NB4 (cell line): ENCODE results near the gene BCAT1.

Source experiments
- DNase-seq: peaks from one replicate; pipeline ENCODE4 v3.0.0; 2010; ENCODE audit warnings: low read depth
- H3K4me3 ChIP-seq: one replicate; pipeline ENCODE4 v1.5.1; 2011; ENCODE audit warnings: mild to moderate bottlenecking, low read depth, low read length, moderate library complexity
- MYC ChIP-seq: IDR thresholded peaks from 2 replicates; pipeline ENCODE4 v1.6.1; 2011; ENCODE audit warnings: low read depth, low read length
- POLR2A ChIP-seq: IDR thresholded peaks from 2 replicates; pipeline ENCODE4 v1.6.1; 2011; ENCODE audit warnings: mild to moderate bottlenecking; ENCODE audit not compliant: insufficient read length; ENCODE audit errors: extremely low read depth
- TF ChIP-seq, protein P1 (sequence below): IDR thresholded peaks from 2 replicates; pipeline ENCODE4 v1.6.1; 2011; ENCODE audit warnings: low read depth, low read length
- TF ChIP-seq, protein P2 (sequence below): IDR thresholded peaks from one replicate; pipeline ENCODE4 v1.5.1; 2012; ENCODE audit warnings: low read depth, low read length

BCAT1 gene

DNA sequence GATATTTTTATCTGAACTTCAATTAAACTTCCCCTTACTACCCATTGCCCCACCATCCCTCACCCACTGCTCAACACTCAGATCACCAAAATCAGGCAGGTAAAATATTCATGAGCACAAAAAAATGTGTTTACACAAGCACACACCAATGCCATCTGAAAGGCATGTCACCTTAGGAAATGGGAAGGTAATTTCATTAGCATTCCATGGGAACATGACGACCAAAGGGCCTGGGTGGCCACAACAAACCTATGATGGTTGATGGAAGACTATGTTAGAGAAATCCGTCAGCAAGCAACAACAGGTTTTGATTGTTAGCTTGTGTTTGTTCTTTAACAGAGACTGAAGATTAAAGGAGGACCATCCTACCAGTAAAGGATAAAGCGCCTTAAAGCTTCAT is 97.6 kb downstream of the BCAT1 start:
- no peak for TF ChIP-seq POLR2A
- TF ChIP-seq MYC: no peak
- TF ChIP-seq, protein P1, sequence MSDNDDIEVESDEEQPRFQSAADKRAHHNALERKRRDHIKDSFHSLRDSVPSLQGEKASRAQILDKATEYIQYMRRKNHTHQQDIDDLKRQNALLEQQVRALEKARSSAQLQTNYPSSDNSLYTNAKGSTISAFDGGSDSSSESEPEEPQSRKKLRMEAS: no peak
- TF ChIP-seq, protein P2, sequence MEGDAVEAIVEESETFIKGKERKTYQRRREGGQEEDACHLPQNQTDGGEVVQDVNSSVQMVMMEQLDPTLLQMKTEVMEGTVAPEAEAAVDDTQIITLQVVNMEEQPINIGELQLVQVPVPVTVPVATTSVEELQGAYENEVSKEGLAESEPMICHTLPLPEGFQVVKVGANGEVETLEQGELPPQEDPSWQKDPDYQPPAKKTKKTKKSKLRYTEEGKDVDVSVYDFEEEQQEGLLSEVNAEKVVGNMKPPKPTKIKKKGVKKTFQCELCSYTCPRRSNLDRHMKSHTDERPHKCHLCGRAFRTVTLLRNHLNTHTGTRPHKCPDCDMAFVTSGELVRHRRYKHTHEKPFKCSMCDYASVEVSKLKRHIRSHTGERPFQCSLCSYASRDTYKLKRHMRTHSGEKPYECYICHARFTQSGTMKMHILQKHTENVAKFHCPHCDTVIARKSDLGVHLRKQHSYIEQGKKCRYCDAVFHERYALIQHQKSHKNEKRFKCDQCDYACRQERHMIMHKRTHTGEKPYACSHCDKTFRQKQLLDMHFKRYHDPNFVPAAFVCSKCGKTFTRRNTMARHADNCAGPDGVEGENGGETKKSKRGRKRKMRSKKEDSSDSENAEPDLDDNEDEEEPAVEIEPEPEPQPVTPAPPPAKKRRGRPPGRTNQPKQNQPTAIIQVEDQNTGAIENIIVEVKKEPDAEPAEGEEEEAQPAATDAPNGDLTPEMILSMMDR: no peak

DNA sequence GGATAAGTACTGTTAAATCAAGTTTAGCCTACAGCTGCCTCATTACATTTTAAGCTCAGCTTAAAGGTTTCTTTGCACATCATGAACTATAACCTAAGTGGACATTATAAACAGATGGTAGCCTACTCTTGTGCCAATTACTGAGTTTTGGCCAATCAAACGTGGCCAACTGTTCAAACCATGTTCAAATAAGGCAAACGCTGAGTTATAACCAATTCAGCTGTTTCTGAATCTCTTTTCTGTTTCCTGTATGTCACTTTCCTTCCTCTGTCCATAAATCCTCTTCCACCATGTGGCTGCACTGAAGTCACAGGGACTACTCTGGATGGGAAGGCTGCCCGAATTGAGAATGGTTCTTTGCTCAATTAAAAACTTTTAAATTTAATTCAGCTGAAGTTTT is 98.4 kb downstream of the BCAT1 start:
- H3K4me3 ChIP-seq: no peak overlapping the region
- TF ChIP-seq POLR2A (no peak), MYC (no peak)
- TF ChIP-seq, protein P1: no peak
- TF ChIP-seq, protein P2: no peak
- DNase-seq: no peak

More for the DNA sequence above, 97.6 kb downstream of the BCAT1 start:
- DNase-seq: no peak
- no peak overlapping the region for H3K4me3 ChIP-seq

DNA sequence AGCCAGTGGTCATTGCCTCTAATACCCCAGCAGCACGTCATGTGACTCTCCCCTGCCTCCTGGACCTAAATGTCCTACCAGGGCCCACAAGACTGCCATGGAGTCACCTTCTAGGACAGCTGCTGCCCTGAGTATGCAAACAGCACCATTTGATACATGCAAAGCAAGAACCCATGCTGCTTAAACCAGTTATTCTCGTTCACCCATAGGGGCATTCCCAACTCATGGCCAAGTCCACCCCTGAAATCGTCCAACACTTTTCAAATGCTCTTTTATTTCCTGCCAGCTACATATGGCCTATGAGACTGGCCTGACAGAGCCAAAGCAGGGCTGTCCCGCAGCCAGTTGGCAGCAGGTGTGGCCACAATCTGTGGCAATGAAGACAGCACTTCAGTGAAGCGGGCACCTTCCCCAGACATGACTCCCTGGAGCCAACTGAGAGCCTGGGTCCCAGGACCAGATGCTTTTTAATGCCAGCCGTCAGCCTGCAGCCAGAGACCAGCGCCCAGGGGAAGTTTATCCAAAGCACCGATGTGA is 99.9 kb downstream of the BCAT1 start:
- no peak overlapping the region for H3K4me3 ChIP-seq
- TF ChIP-seq POLR2A (no peak), MYC (no peak)
- TF ChIP-seq, protein P1: no peak
- TF ChIP-seq, protein P2: no peak
- DNase-seq: no peak

DNA sequence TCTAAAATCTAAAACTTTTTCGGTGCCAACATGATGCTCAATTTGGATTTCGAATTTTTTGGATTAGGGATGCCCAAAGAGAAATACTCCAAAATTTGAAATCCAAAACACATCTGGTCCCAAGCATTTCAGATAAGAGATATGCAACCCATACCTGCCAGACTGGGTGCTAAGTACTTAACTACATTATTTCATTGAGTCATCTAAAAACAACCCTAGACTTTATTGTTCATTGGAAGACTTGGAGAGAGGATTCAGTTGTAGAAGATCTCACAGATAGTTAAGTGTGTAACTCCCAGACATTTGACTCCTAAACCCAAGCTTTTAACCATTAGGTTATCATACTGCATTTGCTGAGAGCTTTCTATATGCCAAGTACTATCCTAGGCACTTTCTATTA is 102.2 kb downstream of the BCAT1 start:
- DNase-seq: no peak
- H3K4me3 ChIP-seq: no peak overlapping the region
- TF ChIP-seq, protein P2: no peak
- TF ChIP-seq MYC (no peak), POLR2A (no peak)
- TF ChIP-seq, protein P1: no peak

DNA sequence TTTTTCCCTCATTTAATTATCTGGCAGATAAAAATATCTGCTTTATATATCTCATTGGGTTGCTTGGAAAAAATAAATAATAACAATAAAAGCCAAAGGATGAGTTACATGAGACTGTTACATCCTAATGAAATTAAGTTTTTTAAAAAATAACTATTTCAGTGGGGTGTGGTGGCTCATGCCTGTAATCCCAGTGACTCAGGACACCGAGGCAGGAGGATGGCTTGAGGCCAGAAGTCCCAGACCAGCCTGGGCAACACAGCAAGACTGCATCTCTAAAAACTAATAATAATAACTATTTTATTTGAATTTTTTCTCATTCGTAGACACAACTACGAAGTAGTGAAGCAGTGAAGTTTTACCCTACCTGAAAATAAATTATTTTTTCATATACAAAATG is 103.3 kb downstream of the BCAT1 start:
- TF ChIP-seq, protein P1: no peak
- TF ChIP-seq POLR2A: no peak
- no peak for TF ChIP-seq MYC
- TF ChIP-seq, protein P2: no peak
- no peak overlapping the region for H3K4me3 ChIP-seq
- no peak for DNase-seq
